Lung (tissue), 12 donors: ENCODE data around the gene HFM1. TPM values are rescaled to one million over a fixed set of nuclear protein-coding genes. Genes with fewer than 3 reads are reported as not detected.

Source experiments
- ATAC-seq: fragments of 200-7000 bp; cut with Tn5 transposase; one replicate; pipeline ENCODE4 v1.9.1; 2020; ENCODE audit warnings: moderate number of reproducible peaks; ENCODE audit not compliant: insufficient read depth, low FRiP score
- DNase-seq, 3 donors: peaks; one replicate each; pipeline ENCODE4 v3.0.0-alpha.2; 2013 to 2017
- H3K27ac ChIP-seq, 2 donors: one replicate each; pipeline ENCODE4 v1.5.1; 2013; ENCODE audit warnings: mild to moderate bottlenecking in 2 of 2, moderate library complexity in 2 of 2, control low read depth in 1 of 2, inconsistent platforms in 1 of 2, low read depth in 1 of 2, low read length in 1 of 2
- H3K27me3 ChIP-seq, 3 donors: one replicate each; pipeline ENCODE4 v1.5.1; 2013; ENCODE audit warnings: low read length in 2 of 3; ENCODE audit not compliant: control insufficient read depth in 3 of 3, insufficient read depth in 3 of 3
- H3K36me3 ChIP-seq, 4 donors: one replicate each; pipeline ENCODE4 v1.5.1; 2013; ENCODE audit warnings: low read length in 4 of 4, mild to moderate bottlenecking in 1 of 4, moderate library complexity in 1 of 4; ENCODE audit not compliant: control insufficient read depth in 4 of 4, insufficient read depth in 4 of 4
- H3K4me1 ChIP-seq, 5 donors: one replicate each; pipeline ENCODE4 v1.5.1; 2013; ENCODE audit warnings: low read length in 5 of 5, mild to moderate bottlenecking in 2 of 5, moderate library complexity in 1 of 5; ENCODE audit not compliant: control insufficient read depth in 5 of 5, insufficient read depth in 5 of 5
- H3K4me3 ChIP-seq: one replicate; pipeline ENCODE4 v1.5.1; 2013; ENCODE audit warnings: mild to moderate bottlenecking, control low read depth, moderate library complexity
- H3K9ac ChIP-seq, 2 donors: one replicate each; pipeline ENCODE4 v1.5.1; 2013; ENCODE audit warnings: low read length in 2 of 2, control low read depth in 1 of 2; ENCODE audit not compliant: insufficient read depth in 1 of 2
- H3K9me3 ChIP-seq, 4 donors: one replicate each; pipeline ENCODE4 v1.5.1; 2013; ENCODE audit warnings: low read length in 3 of 4, mild to moderate bottlenecking in 1 of 4, moderate library complexity in 1 of 4; ENCODE audit not compliant: control insufficient read depth in 4 of 4, insufficient read depth in 3 of 4
- CTCF ChIP-seq: IDR thresholded peaks from 2 replicates; pipeline ENCODE4 v1.5.1; 2012; ENCODE audit warnings: mild to moderate bottlenecking; ENCODE audit errors: control extremely low read depth, extremely low read depth
- WGBS, 2 donors: extraction: QIAGEN DNeasy Blood & Tissue Kit; methylation state at CpG; one replicate each; pipeline ENCODE4 v1.1.7; 2013; 5-methylcytosine and 5-hydroxymethylcytosine counted together
- polyA plus RNA-seq, 2 donors: library from polyadenylated mRNA; stranded (reverse); fragments of 200-250 nt; gene quantifications; one replicate each; pipeline ENCODE4 v1.2.1, GENCODE V29; 2013
- total RNA-seq, 2 donors: library from RNA; depleted of rRNA in 1 of 2; stranded (reverse); fragments of >200 nt in 1 of 2; gene quantifications; one replicate each; pipeline ENCODE4 v1.2.1, GENCODE V29; 2014 to 2021
- donor health status: control.
- donor health status: control.
- donor health status: Bipolar disorder and iron deficiency.
- donor health status: healthy.
- donor health status: DM: yes; HTN: yes; CAD: no.

The HFM1 gene
- total and polyA plus RNA-seq, 4 donors = 0.16 to 8.0 (median 0.80) TPM

GRCh38 chr1:91283421-91283726 lies 121.3 kb downstream of the HFM1 start:
- no peak overlapping the region for H3K4me3 ChIP-seq
- ATAC-seq = no peak
- H3K4me1 ChIP-seq = no peaks in the 10 kb centered on the region
- 91 to 97% methylated on average over 2 of the region's 2 CpGs for WGBS, 2 donors
- no peaks in the 10 kb centered on the region for H3K36me3 ChIP-seq
- no peaks in the 10 kb centered on the region for H3K9me3 ChIP-seq
- no peak for TF ChIP-seq CTCF
- no peak overlapping the region for H3K27ac ChIP-seq
- H3K27me3 ChIP-seq = no peaks in the 10 kb centered on the region
- DNase-seq = no peak
- no peak overlapping the region for H3K9ac ChIP-seq

GRCh38 chr1:91282695-91283420 lies 121.8 kb downstream of the HFM1 start:
- peak; percentile 72 for ATAC-seq
- Histone ChIP-seq H3K9ac (no peak overlapping the region), H3K4me3 (no peak overlapping the region), H3K27ac (no peak overlapping the region), H3K4me1 (no peaks in the 10 kb centered on the region), H3K36me3 (no peaks in the 10 kb centered on the region), H3K9me3 (no peaks in the 10 kb centered on the region), H3K27me3 (no peaks in the 10 kb centered on the region)
- 51 to 61% methylated on average over 6 of the region's 6 CpGs for WGBS, 2 donors
- peak; percentile 63 to 87 (median 83) for DNase-seq
- TF ChIP-seq CTCF = peak; percentile 77

- Histone ChIP-seq H3K9ac (no peak overlapping the region), H3K27ac (no peak overlapping the region), H3K36me3 (no peaks in the 10 kb centered on the region), H3K27me3 (no peaks in the 10 kb centered on the region), H3K9me3 (no peaks in the 10 kb centered on the region), H3K4me3 (no peak overlapping the region), H3K4me1 (no peaks in the 10 kb centered on the region)
- DNase-seq (no peak), ATAC-seq (no peak)
- WGBS, 2 donors = 71 to 78% methylated on average over 6 of the region's 6 CpGs
- TF ChIP-seq CTCF = no peak
Observed at GRCh38 chr1:91281782-91282181, 122.9 kb downstream of the HFM1 start.

GRCh38 chr1:91278754-91279153 lies 125.9 kb downstream of the HFM1 start:
- no peak overlapping the region for H3K27ac ChIP-seq
- DNase-seq = peak in 2 of 3 donors; percentile 67 to 71
- no peak overlapping the region for H3K9ac ChIP-seq
- no peak overlapping the region for H3K4me3 ChIP-seq
- H3K9me3 ChIP-seq = no peaks in the 10 kb centered on the region
- TF ChIP-seq CTCF = no peak
- 76 to 92% methylated on average over 1 of the region's 1 CpG for WGBS, 2 donors
- no peaks in the 10 kb centered on the region for H3K27me3 ChIP-seq
- no peaks in the 10 kb centered on the region for H3K36me3 ChIP-seq
- ATAC-seq = no peak
- H3K4me1 ChIP-seq = no peaks in the 10 kb centered on the region
